Mononuclear cell (primary cell): ENCODE measurements around the gene DYSF. TPM values are rescaled to one million over a fixed set of nuclear protein-coding genes. Genes with fewer than 3 reads are reported as not detected.

Experiments
- H3K27me3 ChIP-seq: 2 replicates; pipeline ENCODE4 v1.6.0; 2011; ENCODE audit warnings: low read length, control low read depth; ENCODE audit not compliant: insufficient read depth
- H3K4me1 ChIP-seq: 2 replicates; pipeline ENCODE4 v1.5.1; 2011; ENCODE audit warnings: mild to moderate bottlenecking, low read length, control low read depth; ENCODE audit not compliant: insufficient read depth
- H3K4me3 ChIP-seq: 2 replicates; pipeline ENCODE4 v1.5.1; 2011; ENCODE audit warnings: mild to moderate bottlenecking, low read length, moderate library complexity
- H3K9me3 ChIP-seq: 2 replicates; pipeline ENCODE4 v1.5.1; 2011; ENCODE audit warnings: low read depth, mild to moderate bottlenecking, control low read depth, low read length
- total RNA-seq: library from RNA; depleted of rRNA; stranded (reverse); fragments of >200 nt; gene quantifications from one replicate; pipeline ENCODE4 v1.2.3, GENCODE V29; 2012

DYSF gene
- total RNA-seq, 1 donor = 13.3 TPM

GRCh38 chr2:71451705-71452104 lies 1.7 kb upstream of the DYSF start:
- H3K4me1 ChIP-seq = peaks cover 84% of the 10 kb centered on the region
- H3K4me3 ChIP-seq = no peak overlapping the region
- H3K9me3 ChIP-seq = no peaks in the 10 kb centered on the region
- no peaks in the 10 kb centered on the region for H3K27me3 ChIP-seq

DNA sequence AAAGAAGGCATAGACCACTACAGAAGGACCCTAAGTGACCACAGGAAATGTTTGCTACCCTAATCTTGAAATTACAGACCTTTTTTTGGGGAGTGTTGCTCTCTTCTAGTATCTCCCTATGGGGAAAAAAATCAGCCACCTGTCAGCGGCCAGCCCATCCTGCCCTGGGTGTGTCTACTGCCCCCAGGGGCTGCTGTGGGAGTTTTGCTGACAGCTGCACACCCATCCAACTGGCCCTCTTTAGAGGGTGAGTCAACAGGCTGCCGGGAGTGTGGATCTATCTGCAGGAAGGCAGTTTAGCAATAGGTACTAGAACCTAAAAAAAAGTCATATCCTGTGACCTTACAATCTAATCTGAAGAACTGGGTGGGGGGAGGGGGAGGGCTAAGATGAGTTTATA lies 796 bp upstream of the DYSF start:
- no peaks in the 10 kb centered on the region for H3K9me3 ChIP-seq
- peaks cover 93% of the 10 kb centered on the region for H3K4me1 ChIP-seq
- H3K4me3 ChIP-seq = no peak overlapping the region
- H3K27me3 ChIP-seq = no peaks in the 10 kb centered on the region

- Histone ChIP-seq H3K9me3 (no peaks in the 10 kb centered on the region), H3K27me3 (no peaks in the 10 kb centered on the region), H3K4me3 (peak overlapping the region; percentile 47), H3K4me1 (peaks cover 83% of the 10 kb centered on the region)
Observed at GRCh38 chr2:71454221-71455010, 1.1 kb downstream of the DYSF start.

DNA sequence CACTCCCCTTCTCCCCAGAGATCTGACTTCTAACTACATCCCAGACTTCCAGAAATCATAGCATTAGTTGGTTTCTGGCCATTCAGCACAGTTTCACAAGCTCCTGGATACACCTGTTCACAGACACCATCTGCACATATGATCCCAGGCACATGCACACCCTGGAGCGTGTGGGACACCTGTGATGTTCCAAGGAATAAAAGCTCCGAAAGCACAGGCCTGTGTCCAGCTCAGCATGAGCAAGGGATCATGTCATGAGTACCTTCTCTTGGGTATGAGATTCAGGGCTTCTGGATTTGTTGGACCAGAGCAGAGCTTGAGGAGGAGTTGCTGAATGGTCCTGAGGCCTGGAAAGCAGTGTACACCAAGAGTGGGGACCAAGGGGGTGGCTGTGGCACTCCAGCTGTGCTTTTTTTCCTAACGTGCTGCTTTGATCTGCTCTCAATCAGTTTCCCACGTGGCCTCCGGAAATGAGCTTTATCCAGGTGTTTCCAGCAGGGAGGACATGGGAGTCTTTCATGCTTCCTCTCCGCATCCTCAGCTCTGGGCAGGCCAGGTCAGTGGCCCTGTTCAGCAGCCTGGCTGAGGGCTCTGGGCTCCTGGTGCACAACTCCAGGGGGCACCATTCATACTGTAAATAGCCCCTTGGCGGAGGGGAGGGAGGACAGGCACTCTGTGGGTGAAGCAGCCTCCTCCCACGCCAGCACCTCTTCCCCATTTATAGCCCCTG lies 1.8 kb downstream of the DYSF start:
- Histone ChIP-seq H3K4me3 (peak overlapping the region; percentile 47), H3K4me1 (peaks cover 75% of the 10 kb centered on the region), H3K9me3 (no peaks in the 10 kb centered on the region), H3K27me3 (no peaks in the 10 kb centered on the region)

DNA sequence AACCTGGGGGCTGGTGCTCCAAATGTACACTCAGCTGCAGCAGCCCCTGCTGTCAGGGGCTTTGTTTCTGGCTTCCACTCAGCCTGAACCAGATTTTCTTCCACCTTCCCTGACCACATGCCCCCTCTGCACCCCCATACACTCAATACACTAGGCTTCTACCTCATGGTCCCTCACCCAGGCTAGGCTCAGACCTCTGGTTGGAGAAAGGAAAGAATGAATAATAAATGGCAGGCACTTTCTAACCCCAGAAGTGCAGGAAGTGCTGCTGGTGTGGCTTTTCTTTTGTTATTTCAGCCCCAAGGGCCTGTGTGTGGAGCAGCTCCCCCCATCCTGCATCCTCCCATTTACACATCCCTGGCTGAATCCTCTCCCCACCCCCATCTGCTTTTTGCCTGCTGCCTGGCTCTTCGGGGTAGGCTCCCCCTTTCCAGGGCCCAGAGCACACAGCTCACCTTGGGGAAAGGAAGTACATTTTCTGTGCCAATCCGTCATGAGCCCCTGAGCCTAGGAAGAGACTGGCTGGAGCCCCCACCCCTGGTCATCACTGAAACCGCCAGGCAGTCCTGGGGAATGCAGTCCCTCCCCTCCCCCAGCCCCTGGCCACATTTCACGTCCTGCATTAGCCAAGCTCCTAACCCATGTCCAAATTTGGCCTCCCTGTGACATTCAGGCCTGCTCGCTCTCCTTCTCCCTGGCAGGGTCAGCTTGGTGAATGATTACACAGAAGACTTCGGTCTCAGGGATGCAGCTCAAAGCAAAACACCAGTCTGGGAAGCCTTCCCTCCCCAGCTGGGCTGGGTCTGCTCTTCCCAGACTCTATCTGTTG lies 2.6 kb downstream of the DYSF start:
- peak overlapping the region; percentile 47 for H3K4me3 ChIP-seq
- H3K4me1 ChIP-seq = peaks cover 68% of the 10 kb centered on the region
- no peaks in the 10 kb centered on the region for H3K9me3 ChIP-seq
- no peaks in the 10 kb centered on the region for H3K27me3 ChIP-seq

GRCh38 chr2:71456617-71457016 lies 3.3 kb downstream of the DYSF start:
- no peak overlapping the region for H3K4me3 ChIP-seq
- H3K27me3 ChIP-seq = no peaks in the 10 kb centered on the region
- H3K9me3 ChIP-seq = no peaks in the 10 kb centered on the region
- H3K4me1 ChIP-seq = peaks cover 61% of the 10 kb centered on the region

DNA sequence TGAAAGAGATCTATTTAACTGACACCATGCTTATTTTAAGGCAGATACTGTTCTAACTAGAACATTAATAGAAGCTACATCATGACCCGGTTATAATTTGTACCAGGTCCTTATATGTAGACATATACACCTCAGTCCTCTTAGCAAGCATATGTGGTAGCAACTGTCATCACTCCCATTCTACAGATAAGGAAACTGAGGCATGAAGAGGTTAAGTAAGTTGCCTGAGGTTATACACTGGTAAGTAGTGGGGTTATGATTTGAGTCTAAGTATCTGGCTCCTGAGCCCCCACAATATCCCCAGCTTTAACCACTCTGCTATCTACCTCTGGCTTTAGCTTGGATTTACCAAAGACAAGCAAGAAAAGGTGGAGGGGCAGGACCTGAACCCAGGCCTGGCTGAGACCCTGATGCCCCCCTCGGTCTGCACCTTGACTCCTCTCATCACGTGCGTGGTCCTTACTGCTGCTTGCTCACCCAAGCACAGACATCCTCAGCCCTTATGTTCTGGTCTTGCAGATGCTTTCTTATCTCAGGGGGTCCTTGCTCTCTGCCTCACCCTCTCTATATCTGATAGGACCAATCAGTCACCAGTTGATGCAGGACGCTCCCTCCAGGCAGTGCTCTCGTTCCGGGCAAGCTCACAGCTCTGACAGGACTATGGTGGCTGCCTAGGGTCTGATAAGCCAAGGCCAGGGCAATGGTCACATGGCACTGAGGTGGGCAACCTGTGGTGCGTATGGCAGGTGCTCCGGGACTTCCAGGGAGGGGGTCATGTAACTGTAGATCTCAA lies 4.0 kb downstream of the DYSF start:
- H3K4me1 ChIP-seq = peaks cover 54% of the 10 kb centered on the region
- no peak overlapping the region for H3K4me3 ChIP-seq
- H3K9me3 ChIP-seq = no peaks in the 10 kb centered on the region
- no peaks in the 10 kb centered on the region for H3K27me3 ChIP-seq

GRCh38 chr2:71457923-71458322 lies 4.6 kb downstream of the DYSF start:
- Histone ChIP-seq H3K9me3 (no peaks in the 10 kb centered on the region), H3K27me3 (no peaks in the 10 kb centered on the region), H3K4me3 (no peak overlapping the region), H3K4me1 (peaks cover 50% of the 10 kb centered on the region)

GRCh38 chr2:71458413-71459083 lies 5.2 kb downstream of the DYSF start:
- peaks cover 45% of the 10 kb centered on the region for H3K4me1 ChIP-seq
- H3K9me3 ChIP-seq = no peaks in the 10 kb centered on the region
- no peaks in the 10 kb centered on the region for H3K27me3 ChIP-seq
- H3K4me3 ChIP-seq = no peak overlapping the region

- peaks cover 41% of the 10 kb centered on the region for H3K4me1 ChIP-seq
Observed at GRCh38 chr2:71459084-71459431, 5.7 kb downstream of the DYSF start.

GRCh38 chr2:71460056-71460455 lies 6.7 kb downstream of the DYSF start:
- Histone ChIP-seq H3K4me1 (peaks cover 41% of the 10 kb centered on the region), H3K4me3 (no peak overlapping the region), H3K9me3 (no peaks in the 10 kb centered on the region), H3K27me3 (peaks cover 5% of the 10 kb centered on the region)

More at GRCh38 chr2:71459084-71459431, 5.7 kb downstream of the DYSF start:
- Histone ChIP-seq H3K27me3 (no peaks in the 10 kb centered on the region), H3K4me3 (no peak overlapping the region), H3K9me3 (no peaks in the 10 kb centered on the region)

- Histone ChIP-seq H3K4me1 (peaks cover 41% of the 10 kb centered on the region), H3K4me3 (no peak overlapping the region), H3K9me3 (no peaks in the 10 kb centered on the region), H3K27me3 (peaks cover 11% of the 10 kb centered on the region)
Observed at GRCh38 chr2:71460595-71461303, 7.4 kb downstream of the DYSF start.

- Histone ChIP-seq H3K4me3 (no peak overlapping the region), H3K27me3 (peaks cover 14% of the 10 kb centered on the region), H3K4me1 (peaks cover 41% of the 10 kb centered on the region), H3K9me3 (no peaks in the 10 kb centered on the region)
Observed at GRCh38 chr2:71461304-71461671, 7.9 kb downstream of the DYSF start.
